SIG-M5 (cell line): Measurements from ENCODE around the gene TMEM80.
A peak's percentile ranks its signal among the peaks of the same experiment; 100 is the strongest.
"Not testable (repeated sequence)": the region's sequence is repeated elsewhere in the genome, so short reads cannot be mapped to it uniquely, and the experiment has no call there.

Experiments
- DNase-seq: peaks from one replicate; lab custom pipeline; 2025; lab: John Stamatoyannopoulos, UW

The TMEM80 gene

DNA sequence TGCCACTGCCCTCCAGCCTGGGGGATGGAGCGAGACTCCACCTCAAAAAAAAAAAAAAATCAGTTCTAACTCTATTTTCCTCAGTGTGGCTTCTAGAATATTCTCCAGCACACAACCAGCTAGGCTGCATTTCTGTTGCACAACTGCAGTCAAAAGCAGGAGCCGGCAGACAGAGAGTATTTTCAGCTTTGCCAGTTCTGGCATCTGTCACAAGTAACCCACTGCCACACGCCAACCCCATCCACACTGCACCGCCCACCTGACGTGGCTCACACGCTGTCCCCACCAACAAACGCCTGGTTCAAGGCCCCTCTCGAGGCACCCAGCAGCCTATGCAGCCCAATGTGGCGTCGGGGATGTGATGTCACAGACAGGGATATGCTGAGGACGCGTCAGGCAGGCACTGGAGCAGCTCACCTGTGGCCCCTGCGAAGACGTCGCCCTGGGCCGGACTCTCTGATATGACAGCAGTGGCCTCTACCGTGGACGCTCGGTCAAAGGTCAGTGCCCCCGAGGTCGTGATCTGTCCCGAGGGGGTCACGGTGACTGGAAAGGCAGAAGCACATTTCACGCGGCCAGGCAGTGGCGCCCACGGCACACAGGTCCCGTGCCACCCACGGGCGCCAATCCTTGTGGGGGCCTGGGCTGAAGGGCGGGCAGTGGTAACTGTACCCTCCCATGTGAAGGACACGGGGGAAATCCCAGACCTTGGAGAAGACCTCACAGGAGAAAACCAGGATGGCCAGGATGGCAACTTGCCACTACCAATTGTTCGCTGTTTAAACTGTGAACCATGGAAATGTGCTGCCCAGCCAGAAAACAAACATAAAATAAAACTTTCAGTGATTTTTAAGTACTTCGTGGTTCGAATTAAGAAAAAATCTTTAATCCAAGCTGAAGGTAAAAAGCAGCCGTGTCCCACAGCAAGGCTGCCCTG lies 16.1 kb upstream of the TMEM80 start:
- DNase-seq, result no peak

DNA sequence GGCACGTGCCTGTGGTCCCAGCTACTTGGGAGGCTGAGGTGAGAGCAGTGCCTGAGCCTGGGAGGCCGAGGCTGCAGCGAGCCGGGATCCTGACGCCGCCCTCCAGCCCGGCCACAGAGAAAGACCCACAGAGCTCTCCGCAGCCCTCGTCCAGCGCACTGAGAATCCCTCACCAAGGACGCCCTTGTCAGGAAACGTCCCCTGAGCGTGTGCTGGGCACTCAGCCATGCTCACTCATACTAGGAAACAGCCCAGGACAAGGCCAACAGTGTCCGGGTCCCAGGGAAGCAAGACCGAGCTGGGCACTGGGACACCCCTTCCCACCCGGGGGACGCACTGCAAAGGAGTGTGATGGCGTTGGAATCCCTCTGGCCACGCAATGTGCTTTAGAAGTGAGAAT lies 15.1 kb upstream of the TMEM80 start:
- DNase-seq, result no peak

DNA sequence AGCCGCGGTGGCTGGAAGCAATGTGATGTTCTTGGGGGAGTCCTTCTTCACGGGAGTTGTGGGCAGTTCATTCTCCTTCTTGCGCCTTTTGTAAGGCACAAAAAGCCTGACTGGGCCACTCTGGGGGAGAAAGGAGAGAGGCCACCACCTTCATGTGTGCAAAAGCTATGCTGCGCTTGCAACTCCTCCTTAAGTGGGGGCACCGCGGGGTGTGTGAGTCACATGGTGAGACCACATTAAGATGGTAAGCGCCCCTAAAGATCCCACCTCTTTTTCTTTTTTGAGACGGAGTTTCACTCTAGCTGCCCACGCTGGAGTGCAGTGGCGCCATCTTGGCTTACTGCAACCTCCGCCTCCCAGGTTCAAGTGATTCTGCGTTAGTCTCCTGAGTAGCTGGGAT lies 14.6 kb upstream of the TMEM80 start:
- no peak for DNase-seq

- no peak for DNase-seq
Observed at GRCh38 chr11:686451-687243, 9.0 kb upstream of the TMEM80 start.

DNA sequence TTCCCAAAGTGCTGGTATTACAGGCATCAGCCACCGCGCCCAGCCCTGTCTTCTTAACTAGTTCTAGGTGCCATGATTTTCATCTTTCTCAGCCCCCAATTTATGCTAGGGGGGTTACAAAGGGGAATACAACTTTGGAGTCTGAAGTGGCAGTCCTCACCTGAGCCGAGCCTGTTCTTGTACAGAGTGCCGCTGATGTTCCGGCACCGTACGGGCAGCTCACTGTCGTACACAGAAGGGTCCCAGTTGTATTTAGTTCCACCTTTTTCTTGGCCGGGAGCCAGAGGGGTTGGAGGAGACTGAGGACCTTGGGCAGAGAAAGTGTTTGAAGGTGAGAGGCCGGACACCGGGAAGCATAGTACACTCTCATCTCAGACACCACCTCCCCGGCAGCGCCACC lies 7.9 kb upstream of the TMEM80 start:
- no peak for DNase-seq

GRCh38 chr11:688681-689080 lies 6.9 kb upstream of the TMEM80 start:
- DNase-seq, result no peak

DNA sequence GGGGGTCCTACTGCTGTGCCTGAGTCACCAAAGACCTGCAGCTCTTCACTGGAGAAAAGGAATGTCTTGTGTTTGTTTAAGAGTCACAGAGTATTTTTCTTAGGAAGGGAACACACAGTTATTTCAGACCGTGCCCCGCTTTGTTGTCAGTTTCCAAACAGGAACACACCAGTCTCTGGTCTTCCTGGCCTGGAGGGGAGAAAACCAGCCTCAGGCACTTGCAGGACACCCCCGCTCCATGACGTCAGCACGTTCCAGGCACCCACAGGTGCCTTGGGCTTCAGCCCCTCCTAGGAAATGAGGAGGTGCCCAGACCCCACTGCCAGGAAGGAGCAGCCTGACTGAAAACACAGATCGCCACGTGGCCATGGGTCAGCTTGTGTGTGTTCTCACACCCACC lies 6.0 kb upstream of the TMEM80 start:
- no peak for DNase-seq

DNA sequence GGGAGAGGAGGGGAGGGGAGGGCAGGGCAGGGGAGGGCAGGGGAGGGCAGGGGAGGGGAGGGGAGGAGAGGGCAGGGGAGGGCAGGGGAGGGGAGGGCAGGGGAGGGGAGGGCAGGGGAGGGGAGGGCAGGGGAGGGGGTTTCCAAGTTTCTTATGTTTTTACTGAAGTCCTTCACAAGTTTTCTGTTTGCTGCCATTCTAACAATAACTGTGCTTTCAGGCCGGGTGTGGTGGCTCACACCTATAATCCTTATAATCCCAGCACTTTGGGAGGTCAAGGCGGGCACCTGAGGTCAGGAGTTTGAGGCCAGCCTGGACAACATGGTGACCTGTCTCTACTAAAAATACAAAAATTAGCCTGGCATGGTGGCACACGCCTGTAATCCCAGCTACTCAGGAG lies 5.4 kb upstream of the TMEM80 start:
- DNase-seq, result not testable (repeated sequence)

GRCh38 chr11:690738-691633 lies 4.6 kb upstream of the TMEM80 start:
- DNase-seq, result no peak

DNA sequence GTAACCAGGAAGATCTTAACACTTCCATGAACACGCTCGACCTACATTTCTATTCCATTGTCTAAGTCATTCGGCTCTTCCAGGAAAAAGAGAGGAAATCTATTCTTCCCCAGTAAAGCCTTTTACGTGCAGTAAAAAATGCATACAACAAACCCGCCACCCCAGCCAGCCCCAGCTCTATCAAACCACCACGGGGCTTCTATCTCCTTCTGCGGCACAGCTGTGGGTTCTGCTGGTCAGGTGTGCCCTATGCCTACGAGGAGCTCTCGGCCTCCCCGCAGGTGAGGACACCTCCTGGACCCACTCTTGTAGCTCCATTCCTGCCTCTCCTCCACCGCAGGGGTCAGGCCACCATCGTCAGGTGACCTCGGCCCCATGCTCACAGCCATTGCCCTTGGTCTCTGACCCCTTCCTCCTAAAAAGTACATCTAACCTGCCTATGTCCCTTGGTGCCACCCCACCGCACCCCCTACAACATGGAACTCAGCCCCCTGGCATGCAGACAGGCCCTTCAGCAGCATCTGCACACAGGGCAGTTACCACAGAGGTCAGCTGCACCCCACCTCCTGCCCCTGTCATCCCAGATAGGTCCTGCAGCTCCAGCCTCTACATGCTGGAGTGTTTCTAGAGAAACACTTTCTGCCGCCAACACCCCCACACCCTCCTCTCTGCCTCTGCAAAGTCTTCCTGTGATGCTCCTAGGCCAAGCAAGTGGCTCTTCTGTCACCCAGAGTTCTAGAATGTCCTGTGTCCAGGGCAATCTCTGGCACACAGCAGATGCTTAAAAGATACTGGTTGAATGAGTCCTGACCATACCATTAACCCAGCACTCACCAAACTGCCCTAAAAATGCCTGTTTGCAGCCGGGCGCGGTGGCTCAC lies 3.7 kb upstream of the TMEM80 start:
- no peak for DNase-seq

- no peak for DNase-seq
Observed at GRCh38 chr11:692824-693414, 2.7 kb upstream of the TMEM80 start.

- DNase-seq, result no peak
Observed at GRCh38 chr11:693415-693831, 2.2 kb upstream of the TMEM80 start.

DNA sequence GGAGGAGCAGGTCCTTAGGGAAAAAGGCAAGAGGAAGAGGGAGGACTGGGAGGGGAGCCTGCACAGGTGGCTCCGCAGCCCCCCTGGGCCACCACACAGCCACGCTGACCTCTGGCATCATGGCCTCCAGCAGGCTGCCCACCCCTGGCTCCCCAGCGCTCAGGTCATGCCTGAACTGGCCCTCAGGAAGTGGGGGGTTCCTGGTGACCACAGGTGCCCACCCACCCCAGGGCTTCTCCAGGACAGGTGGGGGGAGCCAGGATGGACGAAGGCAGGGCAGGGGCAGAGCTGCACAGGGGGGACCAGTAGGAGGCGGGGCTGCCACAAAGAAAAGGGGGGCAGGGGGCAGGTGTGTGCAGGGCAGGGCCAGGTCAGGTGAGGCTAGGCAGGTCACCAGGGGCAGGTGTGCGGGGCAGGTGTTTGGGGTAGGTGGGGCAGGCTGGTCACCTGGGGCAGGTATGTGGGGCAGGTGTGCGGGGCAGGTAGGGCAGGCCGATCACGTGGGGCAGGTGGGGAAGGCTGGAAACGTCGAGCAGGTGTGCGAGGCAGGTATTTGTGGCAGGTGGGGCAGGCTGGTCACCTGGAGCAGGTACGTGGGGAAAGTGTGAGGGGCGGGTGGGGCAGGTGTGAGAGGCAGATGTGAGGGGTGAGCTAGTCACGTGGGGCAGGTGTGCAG lies 1.6 kb upstream of the TMEM80 start:
- no peak for DNase-seq

DNA sequence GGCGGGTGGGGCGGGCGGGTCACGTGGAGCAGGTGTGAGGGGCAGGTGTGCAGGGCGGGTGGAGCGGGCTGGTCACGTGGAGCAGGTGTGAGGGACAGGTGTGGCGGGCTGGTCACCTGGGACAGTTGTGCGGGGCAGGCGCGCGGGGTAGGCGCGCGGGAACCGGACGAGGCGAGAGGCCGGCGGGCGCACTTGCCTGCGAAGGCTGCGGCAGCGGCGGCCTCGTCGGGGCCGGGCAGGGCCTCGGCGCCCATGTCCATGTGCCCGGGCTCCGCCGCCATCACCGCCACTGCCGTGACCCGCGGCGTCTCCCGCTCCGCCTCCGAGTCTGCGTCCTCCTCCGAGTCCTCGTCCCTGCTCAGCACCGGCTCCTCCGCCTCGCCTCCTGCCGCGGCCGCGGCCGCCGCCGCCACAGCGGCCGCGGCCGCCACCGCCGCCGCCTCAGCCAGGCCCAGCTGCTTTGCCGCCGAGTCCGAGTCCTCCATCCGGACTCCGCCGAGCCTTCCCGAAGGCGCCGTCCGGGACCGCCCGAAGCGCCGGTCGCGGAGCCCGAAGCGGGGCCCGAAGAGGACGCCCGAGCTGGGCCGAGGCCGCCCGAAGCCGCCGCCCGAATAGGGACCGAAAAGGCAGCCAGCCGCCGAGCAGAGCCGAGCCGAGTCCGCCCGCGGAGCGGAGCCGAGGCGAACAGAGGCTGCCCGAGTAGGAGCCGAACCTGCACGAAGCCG lies 891 bp upstream of the TMEM80 start, which contains the start of gene DEAF1:
TSS of gene DEAF1 (minus strand) at position 660 of the 725 bp plus-strand sequence. CDS start at position 485, 175 bp downstream.
- peak; percentile 58 for DNase-seq

- DNase-seq, result no peak
Observed at GRCh38 chr11:695288-695537, 403 bp upstream of the TMEM80 start.

DNA sequence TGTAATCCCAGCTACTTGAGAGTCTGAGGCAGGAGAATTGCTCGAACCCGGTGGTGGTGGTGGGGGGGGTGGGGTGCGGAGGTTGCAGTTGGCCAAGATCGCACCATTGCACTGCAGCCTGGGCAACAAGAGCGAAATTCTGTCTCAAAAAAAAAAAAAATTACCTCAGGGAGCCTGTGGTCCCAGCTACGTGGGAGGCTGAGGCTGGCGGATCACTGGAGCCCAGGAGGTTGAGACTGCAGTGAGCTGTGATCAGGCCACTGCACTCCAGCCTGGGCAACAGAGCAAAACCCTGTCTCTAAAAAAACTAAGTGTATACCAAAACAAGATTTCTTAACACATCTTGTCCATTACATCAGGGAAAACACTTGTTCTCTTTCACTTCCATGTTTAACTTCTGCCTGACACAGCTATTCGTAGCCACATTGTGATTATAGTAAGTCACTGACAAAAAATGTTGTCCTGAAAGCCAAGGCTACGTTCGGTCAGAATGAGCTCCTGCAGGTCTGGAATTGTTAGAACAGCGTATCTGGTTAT lies 1.4 kb downstream of the TMEM80 start:
- peak; percentile 49 for DNase-seq

- DNase-seq, result no peak
Observed at GRCh38 chr11:697811-698311, 2.2 kb downstream of the TMEM80 start.

DNA sequence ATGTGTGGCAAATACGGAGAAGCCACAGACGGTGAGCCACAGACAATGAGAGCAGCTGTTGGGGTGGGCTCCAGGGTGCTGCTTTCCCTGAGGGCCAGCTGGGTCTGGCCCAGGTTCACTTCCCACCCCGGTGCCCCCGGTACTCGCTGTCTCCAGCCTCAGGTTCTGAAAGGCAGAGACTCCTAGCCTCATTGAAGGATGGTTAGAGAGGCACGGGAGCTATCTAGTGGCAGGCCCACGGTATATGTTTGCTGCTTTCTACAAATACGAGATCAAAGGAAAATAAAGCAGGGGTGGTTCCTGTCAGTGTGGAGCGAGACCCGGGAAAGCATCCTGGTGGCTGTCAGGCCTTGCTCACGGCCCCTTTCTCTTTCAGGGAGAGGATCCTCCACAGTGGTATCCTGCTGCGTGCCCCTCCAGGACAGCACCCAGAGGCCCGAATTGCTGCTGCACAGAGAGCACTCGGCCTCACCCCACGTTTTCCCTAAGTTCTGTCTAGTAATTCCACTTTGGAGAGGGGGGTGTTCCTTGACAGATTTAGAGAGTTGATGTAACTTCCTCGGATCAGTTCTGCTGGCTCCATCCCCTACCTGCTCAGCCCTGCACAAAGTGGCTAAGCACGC lies 3.0 kb downstream of the TMEM80 start:
- DNase-seq, result no peak

DNA sequence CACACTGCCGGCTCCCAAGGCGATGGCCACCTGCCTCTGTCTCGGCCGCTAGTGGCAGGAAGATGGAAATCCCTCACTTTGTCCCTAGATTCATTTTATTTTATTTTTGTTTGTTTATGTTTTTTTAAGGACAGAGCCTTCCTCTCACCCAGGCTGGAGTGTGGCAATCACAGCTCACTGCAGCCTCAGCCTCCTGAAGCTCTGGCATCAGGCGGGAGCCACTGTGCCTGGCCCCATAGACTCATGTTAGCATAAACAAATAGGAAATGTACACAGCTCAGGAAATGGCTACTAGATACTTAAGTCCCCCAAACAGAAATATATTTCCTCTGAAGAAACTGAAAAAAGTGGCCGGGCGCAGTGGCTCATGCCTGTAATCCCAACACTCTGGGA lies 3.5 kb downstream of the TMEM80 start:
- DNase-seq, result no peak
